ENCODE measurements around the gene SCAPER. TPM values are rescaled to one million over a fixed set of nuclear protein-coding genes. Genes with fewer than 3 reads are reported as not detected.

SCAPER gene
- total RNA-seq, 4 donors from 2014 or later, result 23.5 to 27.7 (median 24.2) TPM

GRCh38 chr15:76382987-76383728 lies 522.0 kb downstream of the SCAPER start:
- no peak for TF ChIP-seq CTCF (IDR thresholded peaks at IDR 0.05; ENCODE audit: low read depth)

- no peak for TF ChIP-seq CTCF (IDR thresholded peaks at IDR 0.05; ENCODE audit: low read depth)
Observed at GRCh38 chr15:76381366-76381765, 523.8 kb downstream of the SCAPER start.

GRCh38 chr15:76380249-76380648 lies 524.9 kb downstream of the SCAPER start:
- TF ChIP-seq CTCF (IDR thresholded peaks at IDR 0.05; ENCODE audit: low read depth), result no peak

- no peak for TF ChIP-seq CTCF (IDR thresholded peaks at IDR 0.05; ENCODE audit: low read depth)
Observed at GRCh38 chr15:76378691-76379090, 526.4 kb downstream of the SCAPER start.

GRCh38 chr15:76377751-76378150 lies 527.4 kb downstream of the SCAPER start:
- no peak for TF ChIP-seq CTCF (IDR thresholded peaks at IDR 0.05; ENCODE audit: low read depth)

GRCh38 chr15:76377217-76377616 lies 527.9 kb downstream of the SCAPER start:
- no peak for TF ChIP-seq CTCF (IDR thresholded peaks at IDR 0.05; ENCODE audit: low read depth)

- no peak for TF ChIP-seq CTCF (IDR thresholded peaks at IDR 0.05; ENCODE audit: low read depth)
Observed at GRCh38 chr15:76376816-76377215, 528.3 kb downstream of the SCAPER start.
